NCI-H460 (cell line): ENCODE data around the gene POLR2E. TPM values are rescaled to one million over a fixed set of nuclear protein-coding genes. Genes with fewer than 3 reads are reported as not detected.
"Not testable (repeated sequence)": the region's sequence is repeated elsewhere in the genome, so short reads cannot be mapped to it uniquely, and the experiment has no call there.

ENCODE experiments used
- DNase-seq: peaks from one replicate; pipeline ENCODE4 v3.0.0-alpha.2; 2016; ENCODE audit warnings: low read depth; ENCODE audit errors: extremely low read depth
- total RNA-seq: library from RNA; depleted of rRNA; stranded (reverse); fragments of >200 nt; shearing (Covaris generic); gene quantifications from 2 replicates; pipeline ENCODE4 v1.2.3, GENCODE V29; 2014

The POLR2E gene
- total RNA-seq, 1 experiment from 2014 or later = 108 TPM

GRCh38 chr19:1126984-1127760 lies 32.0 kb upstream of the POLR2E start:
- no peak for DNase-seq

- no peak for DNase-seq
Measured at GRCh38 chr19:1125601-1126467, 30.7 kb upstream of the POLR2E start.

- DNase-seq = no peak
Measured at GRCh38 chr19:1123885-1124677, 28.9 kb upstream of the POLR2E start.

GRCh38 chr19:1123381-1123780 lies 28.2 kb upstream of the POLR2E start:
- no peak for DNase-seq

GRCh38 chr19:1122972-1123363 lies 27.8 kb upstream of the POLR2E start:
- peak; percentile 68 for DNase-seq

- DNase-seq = no peak
Measured at GRCh38 chr19:1122021-1122971, 27.1 kb upstream of the POLR2E start.

GRCh38 chr19:1121395-1121794 lies 26.2 kb upstream of the POLR2E start:
- DNase-seq = no peak

- DNase-seq = no peak
Measured at GRCh38 chr19:1119475-1120217, 24.5 kb upstream of the POLR2E start.

GRCh38 chr19:1118999-1119398 lies 23.8 kb upstream of the POLR2E start:
- DNase-seq = no peak

GRCh38 chr19:1117654-1118053 lies 22.5 kb upstream of the POLR2E start:
- no peak for DNase-seq

GRCh38 chr19:1116726-1117581 lies 21.8 kb upstream of the POLR2E start:
- no peak for DNase-seq

GRCh38 chr19:1115646-1116420 lies 20.7 kb upstream of the POLR2E start:
- no peak for DNase-seq

GRCh38 chr19:1114728-1115127 lies 19.6 kb upstream of the POLR2E start:
- not testable (repeated sequence) for DNase-seq

GRCh38 chr19:1113986-1114483 lies 18.9 kb upstream of the POLR2E start:
- no peak for DNase-seq

- peak; percentile 69 for DNase-seq
Measured at GRCh38 chr19:1113030-1113985, 18.1 kb upstream of the POLR2E start.
